ENCODE measurements around the gene CPEB4.

DNA sequence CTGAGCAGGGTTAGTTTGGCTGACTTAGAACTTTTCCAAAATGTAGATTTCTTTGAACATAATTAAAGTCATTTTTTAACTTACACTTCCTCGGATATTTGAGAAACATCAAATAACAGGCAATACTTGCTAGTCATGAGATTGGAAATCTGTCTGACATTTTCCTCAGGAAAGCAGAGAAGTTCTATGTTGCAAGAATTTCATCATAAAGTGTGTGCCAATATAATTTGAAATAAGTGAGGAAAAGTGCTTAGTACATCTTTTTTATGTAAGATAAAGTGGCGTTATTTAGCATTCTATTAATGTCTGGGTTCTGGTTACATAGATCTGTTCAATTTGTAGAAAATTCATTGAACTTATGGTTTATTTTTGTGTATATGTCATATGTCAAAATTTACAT is 52.1 kb downstream of the CPEB4 start:
- TF ChIP-seq, protein P1, sequence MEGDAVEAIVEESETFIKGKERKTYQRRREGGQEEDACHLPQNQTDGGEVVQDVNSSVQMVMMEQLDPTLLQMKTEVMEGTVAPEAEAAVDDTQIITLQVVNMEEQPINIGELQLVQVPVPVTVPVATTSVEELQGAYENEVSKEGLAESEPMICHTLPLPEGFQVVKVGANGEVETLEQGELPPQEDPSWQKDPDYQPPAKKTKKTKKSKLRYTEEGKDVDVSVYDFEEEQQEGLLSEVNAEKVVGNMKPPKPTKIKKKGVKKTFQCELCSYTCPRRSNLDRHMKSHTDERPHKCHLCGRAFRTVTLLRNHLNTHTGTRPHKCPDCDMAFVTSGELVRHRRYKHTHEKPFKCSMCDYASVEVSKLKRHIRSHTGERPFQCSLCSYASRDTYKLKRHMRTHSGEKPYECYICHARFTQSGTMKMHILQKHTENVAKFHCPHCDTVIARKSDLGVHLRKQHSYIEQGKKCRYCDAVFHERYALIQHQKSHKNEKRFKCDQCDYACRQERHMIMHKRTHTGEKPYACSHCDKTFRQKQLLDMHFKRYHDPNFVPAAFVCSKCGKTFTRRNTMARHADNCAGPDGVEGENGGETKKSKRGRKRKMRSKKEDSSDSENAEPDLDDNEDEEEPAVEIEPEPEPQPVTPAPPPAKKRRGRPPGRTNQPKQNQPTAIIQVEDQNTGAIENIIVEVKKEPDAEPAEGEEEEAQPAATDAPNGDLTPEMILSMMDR (IDR thresholded peaks at IDR 0.05 in 8 of 11, conservative IDR thresholded peaks at IDR 0.05 in 3 of 11), result no peak
- TF ChIP-seq POLR2A (IDR thresholded peaks at IDR 0.05), result no peak
- no peak for TF ChIP-seq POLR2AphosphoS5 (IDR thresholded peaks at IDR 0.05)
